ENCODE measurements around the gene GMIP.

The GMIP gene

DNA sequence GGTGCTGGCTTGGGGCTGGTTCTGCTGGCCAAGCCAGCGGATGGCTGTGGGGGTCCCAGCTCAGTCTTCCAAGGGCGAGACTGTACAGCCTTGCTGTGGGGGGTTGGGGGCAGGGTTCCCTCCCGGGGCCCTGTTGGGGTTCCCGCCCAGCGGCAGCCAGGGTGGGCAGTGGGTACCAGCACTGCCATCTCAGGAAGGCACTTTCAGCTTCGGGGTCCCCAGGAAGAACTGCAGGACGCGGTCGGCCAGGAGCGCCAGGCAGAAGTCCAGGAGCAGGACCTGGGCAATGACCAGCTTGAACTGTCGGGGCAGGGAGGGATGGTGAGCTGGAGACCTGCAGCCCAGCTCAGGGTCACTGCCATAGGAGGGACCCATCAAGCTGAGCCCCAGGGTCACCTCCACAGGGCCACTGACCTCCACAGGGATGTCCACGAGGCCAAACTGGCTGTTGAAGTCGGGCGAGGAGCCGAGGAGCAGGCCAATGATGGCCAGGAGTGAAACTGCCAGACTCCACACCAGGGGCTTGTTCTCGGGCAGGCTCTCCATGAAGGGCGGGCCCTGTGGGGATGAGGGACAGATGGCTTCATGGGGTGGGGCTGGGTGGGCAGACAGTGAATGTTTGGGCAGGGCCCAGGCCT lies 1.9 kb upstream of the GMIP start:
- Histone ChIP-seq H3K4me3 (replicated peaks; ENCODE audit: low read depth, low read length) (no peak overlapping the region), H3K27me3 (replicated peaks; ENCODE audit: control insufficient read depth, insufficient read depth, low read length) (no peaks in the 10 kb centered on the region), H3K36me3 (ENCODE audit: control insufficient read depth, insufficient read depth, low read length) (peaks cover 36% of the 10 kb centered on the region)
- DNase-seq (ENCODE audit: extremely low read depth, insufficient read length): no peak
- TF ChIP-seq, protein P1, sequence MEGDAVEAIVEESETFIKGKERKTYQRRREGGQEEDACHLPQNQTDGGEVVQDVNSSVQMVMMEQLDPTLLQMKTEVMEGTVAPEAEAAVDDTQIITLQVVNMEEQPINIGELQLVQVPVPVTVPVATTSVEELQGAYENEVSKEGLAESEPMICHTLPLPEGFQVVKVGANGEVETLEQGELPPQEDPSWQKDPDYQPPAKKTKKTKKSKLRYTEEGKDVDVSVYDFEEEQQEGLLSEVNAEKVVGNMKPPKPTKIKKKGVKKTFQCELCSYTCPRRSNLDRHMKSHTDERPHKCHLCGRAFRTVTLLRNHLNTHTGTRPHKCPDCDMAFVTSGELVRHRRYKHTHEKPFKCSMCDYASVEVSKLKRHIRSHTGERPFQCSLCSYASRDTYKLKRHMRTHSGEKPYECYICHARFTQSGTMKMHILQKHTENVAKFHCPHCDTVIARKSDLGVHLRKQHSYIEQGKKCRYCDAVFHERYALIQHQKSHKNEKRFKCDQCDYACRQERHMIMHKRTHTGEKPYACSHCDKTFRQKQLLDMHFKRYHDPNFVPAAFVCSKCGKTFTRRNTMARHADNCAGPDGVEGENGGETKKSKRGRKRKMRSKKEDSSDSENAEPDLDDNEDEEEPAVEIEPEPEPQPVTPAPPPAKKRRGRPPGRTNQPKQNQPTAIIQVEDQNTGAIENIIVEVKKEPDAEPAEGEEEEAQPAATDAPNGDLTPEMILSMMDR (IDR thresholded peaks at IDR 0.05; ENCODE audit: insufficient read depth, low read length, poor library complexity, severe bottlenecking): no peak

DNA sequence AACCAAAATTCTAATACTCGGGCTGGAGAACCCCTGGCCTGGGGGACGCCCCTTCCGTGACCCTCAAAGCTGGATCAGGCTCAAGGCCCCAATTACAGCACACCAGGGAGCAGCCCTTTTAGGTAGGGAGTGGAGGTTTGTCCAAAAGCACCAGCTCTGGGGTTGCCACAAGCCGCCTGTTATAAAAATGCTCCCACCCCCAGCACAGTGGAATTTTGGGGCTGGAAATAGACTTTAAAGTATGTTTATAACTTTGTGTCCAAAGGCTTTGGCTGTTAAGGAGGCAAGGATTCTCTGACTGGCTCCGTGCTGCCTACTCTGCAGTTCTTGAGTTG lies 564 bp upstream of the GMIP start:
- H3K4me3 ChIP-seq (replicated peaks; ENCODE audit: low read depth, low read length): no peak overlapping the region; the same call in 1 of the 2 replicates
- no peak for DNase-seq (ENCODE audit: extremely low read depth, insufficient read length)
- TF ChIP-seq, protein P1 (IDR thresholded peaks at IDR 0.05; ENCODE audit: insufficient read depth, low read length, poor library complexity, severe bottlenecking): no peak
- H3K27me3 ChIP-seq (replicated peaks; ENCODE audit: control insufficient read depth, insufficient read depth, low read length): no peaks in the 10 kb centered on the region
- peaks cover 35% of the 10 kb centered on the region for H3K36me3 ChIP-seq (ENCODE audit: control insufficient read depth, insufficient read depth, low read length)

- peaks cover 43% of the 10 kb centered on the region for H3K36me3 ChIP-seq (ENCODE audit: control insufficient read depth, insufficient read depth, low read length)
- TF ChIP-seq, protein P1 (IDR thresholded peaks at IDR 0.05; ENCODE audit: insufficient read depth, low read length, poor library complexity, severe bottlenecking): no peak
- no peaks in the 10 kb centered on the region for H3K27me3 ChIP-seq (replicated peaks; ENCODE audit: control insufficient read depth, insufficient read depth, low read length)
- peak overlapping the region; percentile 82 for H3K4me3 ChIP-seq (replicated peaks; ENCODE audit: low read depth, low read length)
- DNase-seq (ENCODE audit: extremely low read depth, insufficient read length): no peak
Measured at GRCh38 chr19:19642506-19643157, 825 bp downstream of the GMIP start.

- H3K4me3 ChIP-seq (replicated peaks; ENCODE audit: low read depth, low read length): no peak overlapping the region
- TF ChIP-seq, protein P1 (IDR thresholded peaks at IDR 0.05; ENCODE audit: insufficient read depth, low read length, poor library complexity, severe bottlenecking): no peak
- H3K27me3 ChIP-seq (replicated peaks; ENCODE audit: control insufficient read depth, insufficient read depth, low read length): no peaks in the 10 kb centered on the region
- no peak for DNase-seq (ENCODE audit: extremely low read depth, insufficient read length)
- peaks cover 55% of the 10 kb centered on the region for H3K36me3 ChIP-seq (ENCODE audit: control insufficient read depth, insufficient read depth, low read length)
Measured at GRCh38 chr19:19637523-19638251, 5.8 kb downstream of the GMIP start.

DNA sequence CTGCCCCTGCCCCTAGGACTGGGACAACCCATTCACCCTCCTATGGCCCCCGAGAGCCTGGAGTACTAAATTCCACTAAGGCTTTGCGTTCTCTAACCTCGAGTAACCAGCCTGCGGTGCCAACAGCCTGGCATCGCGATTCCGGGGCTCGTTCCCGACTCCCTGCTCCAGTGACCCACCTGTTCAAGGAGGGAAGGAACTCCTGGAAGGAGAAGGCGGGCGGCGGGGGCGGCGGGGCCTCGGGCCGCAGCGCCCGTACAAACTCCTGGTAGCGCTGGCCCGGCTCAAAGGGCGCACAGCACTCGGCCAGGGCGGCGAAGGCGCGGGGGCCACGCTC lies 6.3 kb downstream of the GMIP start:
- peaks cover 57% of the 10 kb centered on the region for H3K36me3 ChIP-seq (ENCODE audit: control insufficient read depth, insufficient read depth, low read length)
- TF ChIP-seq, protein P1 (IDR thresholded peaks at IDR 0.05; ENCODE audit: insufficient read depth, low read length, poor library complexity, severe bottlenecking): no peak
- no peaks in the 10 kb centered on the region for H3K27me3 ChIP-seq (replicated peaks; ENCODE audit: control insufficient read depth, insufficient read depth, low read length)
- DNase-seq (ENCODE audit: extremely low read depth, insufficient read length): no peak
- no peak overlapping the region for H3K4me3 ChIP-seq (replicated peaks; ENCODE audit: low read depth, low read length)

All from GM06990 (cell line).